ENCODE results near the gene DIPK1A.

The DIPK1A gene

DNA sequence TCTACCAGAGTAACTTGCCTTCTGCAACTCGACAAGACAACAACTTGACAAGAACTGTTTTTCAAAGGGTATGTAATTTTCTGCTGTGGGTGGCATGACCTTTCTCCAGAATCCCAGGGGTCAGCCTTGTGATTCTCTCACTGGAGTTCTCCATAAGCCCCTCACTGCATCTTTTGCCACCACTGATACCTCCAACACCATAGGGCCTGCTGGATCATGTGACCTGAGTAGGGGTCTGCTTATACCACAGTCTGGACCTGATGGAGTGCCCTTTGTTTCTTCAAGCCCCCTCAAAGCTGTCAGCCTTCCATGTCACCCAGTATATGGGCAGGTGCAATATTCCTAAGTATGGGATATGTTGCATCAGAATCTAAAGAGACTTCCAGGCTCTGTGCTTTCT lies 31.6 kb upstream of the DIPK1A start:
- Histone ChIP-seq H2AFZ (ENCODE audit: low read depth, low read length) (no peak overlapping the region), H3K9ac (ENCODE audit: low read depth, low read length) (no peak overlapping the region), H4K20me1 (ENCODE audit: insufficient read depth, low read length) (no peaks in the 10 kb centered on the region), H3K4me1 (ENCODE audit: insufficient read depth, low read length) (peaks cover 52% of the 10 kb centered on the region), H3K27ac (ENCODE audit: low read length) (peak overlapping the region; percentile 87), H3K79me2 (ENCODE audit: insufficient read depth, low read length) (no peaks in the 10 kb centered on the region), H3K9me3 (ENCODE audit: insufficient read depth, low read length, severe bottlenecking) (no peaks in the 10 kb centered on the region), H3K27me3 (ENCODE audit: insufficient read depth, low read length, poor library complexity) (no peaks in the 10 kb centered on the region), H3K4me2 (ENCODE audit: insufficient read depth, low read length) (no peak overlapping the region), H3K4me3 (ENCODE audit: low read depth in 1 of 2, low read length in 2 of 2) (no peak overlapping the region), H3K36me3 (ENCODE audit: insufficient read depth, low read length) (no peaks in the 10 kb centered on the region)
- ATAC-seq (ENCODE audit: insufficient read depth, low read depth): no peak
- TF ChIP-seq EZH2 (IDR thresholded peaks at IDR 0.05; ENCODE audit: borderline replicate concordance, low read depth, low read length, severe bottlenecking) (no peak), CTCF (IDR thresholded peaks at IDR 0.05; ENCODE audit: borderline replicate concordance, extremely low read depth, low read length, poor library complexity, severe bottlenecking) (no peak)
- no peak for DNase-seq

DNA sequence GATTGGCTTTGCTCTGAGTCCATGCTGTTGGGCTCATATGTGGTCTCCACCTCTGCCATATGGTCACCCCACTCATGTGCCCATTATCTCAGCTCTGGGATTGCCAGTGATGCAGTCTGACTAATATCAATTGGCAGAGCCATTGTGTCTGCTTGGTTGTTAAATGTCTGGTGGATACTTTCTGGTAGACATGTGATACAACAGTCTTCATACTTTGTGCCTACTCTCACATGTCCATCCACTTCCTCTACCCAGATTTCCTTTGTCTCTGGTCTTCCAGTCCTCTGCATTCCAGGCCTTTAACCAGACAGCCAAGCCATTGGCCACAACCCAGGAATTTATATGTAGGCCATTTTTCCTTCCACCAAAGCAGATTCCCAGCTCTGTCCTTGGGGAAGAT lies 30.8 kb upstream of the DIPK1A start:
- Histone ChIP-seq H3K9me3 (ENCODE audit: insufficient read depth, low read length, severe bottlenecking) (no peaks in the 10 kb centered on the region), H3K4me2 (ENCODE audit: insufficient read depth, low read length) (peak overlapping the region; percentile 51; the same call in 1 of the 2 replicates), H4K20me1 (ENCODE audit: insufficient read depth, low read length) (no peaks in the 10 kb centered on the region), H2AFZ (ENCODE audit: low read depth, low read length) (peak overlapping the region; percentile 19; the same call in 1 of the 2 replicates), H3K27ac (ENCODE audit: low read length) (peak overlapping the region; percentile 87), H3K79me2 (ENCODE audit: insufficient read depth, low read length) (no peaks in the 10 kb centered on the region), H3K36me3 (ENCODE audit: insufficient read depth, low read length) (no peaks in the 10 kb centered on the region), H3K4me3 (ENCODE audit: low read depth in 1 of 2, low read length in 2 of 2) (no peak overlapping the region), H3K9ac (ENCODE audit: low read depth, low read length) (peak overlapping the region; percentile 2; the same call in 1 of the 2 replicates), H3K27me3 (ENCODE audit: insufficient read depth, low read length, poor library complexity) (no peaks in the 10 kb centered on the region), H3K4me1 (ENCODE audit: insufficient read depth, low read length) (peaks cover 52% of the 10 kb centered on the region)
- ATAC-seq (ENCODE audit: insufficient read depth, low read depth) (no peak), DNase-seq (no peak)
- TF ChIP-seq EZH2 (IDR thresholded peaks at IDR 0.05; ENCODE audit: borderline replicate concordance, low read depth, low read length, severe bottlenecking): no peak
- no peak for TF ChIP-seq CTCF (IDR thresholded peaks at IDR 0.05; ENCODE audit: borderline replicate concordance, extremely low read depth, low read length, poor library complexity, severe bottlenecking)

GRCh38 chr1:92990828-92991227 lies 29.6 kb upstream of the DIPK1A start:
- peak; percentile 84 for DNase-seq

More at GRCh38 chr1:92990828-92991227, 29.6 kb upstream of the DIPK1A start:
- Histone ChIP-seq H3K4me1 (ENCODE audit: insufficient read depth, low read length) (peaks cover 52% of the 10 kb centered on the region), H3K4me2 (ENCODE audit: insufficient read depth, low read length) (peak overlapping the region; percentile 51), H3K4me3 (ENCODE audit: low read depth in 1 of 2, low read length in 2 of 2) (peak overlapping the region in 1 of 2 experiments; percentile 17; a peak in 2 of 4 replicates), H3K79me2 (ENCODE audit: insufficient read depth, low read length) (no peaks in the 10 kb centered on the region), H4K20me1 (ENCODE audit: insufficient read depth, low read length) (no peaks in the 10 kb centered on the region), H3K36me3 (ENCODE audit: insufficient read depth, low read length) (no peaks in the 10 kb centered on the region), H3K9ac (ENCODE audit: low read depth, low read length) (peak overlapping the region; percentile 40), H3K27me3 (ENCODE audit: insufficient read depth, low read length, poor library complexity) (no peaks in the 10 kb centered on the region), H3K27ac (ENCODE audit: low read length) (peak overlapping the region; percentile 87), H2AFZ (ENCODE audit: low read depth, low read length) (no peak overlapping the region), H3K9me3 (ENCODE audit: insufficient read depth, low read length, severe bottlenecking) (no peaks in the 10 kb centered on the region)
- peak; percentile 92 for ATAC-seq (ENCODE audit: insufficient read depth, low read depth)
- no peak for TF ChIP-seq CTCF (IDR thresholded peaks at IDR 0.05; ENCODE audit: borderline replicate concordance, extremely low read depth, low read length, poor library complexity, severe bottlenecking)
- no peak for TF ChIP-seq EZH2 (IDR thresholded peaks at IDR 0.05; ENCODE audit: borderline replicate concordance, low read depth, low read length, severe bottlenecking)

All from DND-41 (cell line).